A673 (cell line): ENCODE results near the gene SLC6A12.

Source experiments
- EZH2 ChIP-seq: fragments of 200-600 bp; sonication (generic); IDR thresholded peaks from 2 replicates; pipeline ENCODE4 v1.6.1; 2017; ENCODE audit warnings: borderline replicate concordance, low read depth, mild to moderate bottlenecking, mixed read lengths, antibody characterized with exemption, low read length; ENCODE audit not compliant: poor library complexity, severe bottlenecking
- TF ChIP-seq, protein P1 (sequence below): fragments of 300-800, 200-600 bp; sonication (generic); conservative IDR thresholded peaks from 2 replicates; pipeline ENCODE4 v1.5.1; 2017; ENCODE audit warnings: low read depth, mild to moderate bottlenecking, antibody characterized with exemption, low read length, moderate library complexity, mixed read lengths

DNA sequence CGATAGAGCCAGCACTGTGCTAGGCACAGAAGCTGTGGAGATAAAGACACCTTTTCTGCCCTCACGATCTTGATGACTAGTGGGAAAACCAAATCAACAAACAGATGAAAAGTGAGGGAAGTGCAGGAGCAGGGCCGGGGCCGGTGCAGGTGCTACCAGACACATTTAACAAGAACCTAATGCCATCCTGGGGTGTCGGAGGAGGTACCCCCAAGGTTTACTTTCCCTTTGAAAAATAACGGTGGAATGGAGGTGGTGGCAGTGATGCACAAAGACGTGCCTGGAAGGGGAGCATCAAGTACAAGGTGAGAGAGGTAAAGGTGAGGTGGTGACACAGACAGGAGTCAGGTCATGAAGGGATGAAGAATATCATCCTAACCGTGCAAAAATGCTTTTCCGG, 26.6 kb upstream of the SLC6A12 start:
- TF ChIP-seq, protein P1, sequence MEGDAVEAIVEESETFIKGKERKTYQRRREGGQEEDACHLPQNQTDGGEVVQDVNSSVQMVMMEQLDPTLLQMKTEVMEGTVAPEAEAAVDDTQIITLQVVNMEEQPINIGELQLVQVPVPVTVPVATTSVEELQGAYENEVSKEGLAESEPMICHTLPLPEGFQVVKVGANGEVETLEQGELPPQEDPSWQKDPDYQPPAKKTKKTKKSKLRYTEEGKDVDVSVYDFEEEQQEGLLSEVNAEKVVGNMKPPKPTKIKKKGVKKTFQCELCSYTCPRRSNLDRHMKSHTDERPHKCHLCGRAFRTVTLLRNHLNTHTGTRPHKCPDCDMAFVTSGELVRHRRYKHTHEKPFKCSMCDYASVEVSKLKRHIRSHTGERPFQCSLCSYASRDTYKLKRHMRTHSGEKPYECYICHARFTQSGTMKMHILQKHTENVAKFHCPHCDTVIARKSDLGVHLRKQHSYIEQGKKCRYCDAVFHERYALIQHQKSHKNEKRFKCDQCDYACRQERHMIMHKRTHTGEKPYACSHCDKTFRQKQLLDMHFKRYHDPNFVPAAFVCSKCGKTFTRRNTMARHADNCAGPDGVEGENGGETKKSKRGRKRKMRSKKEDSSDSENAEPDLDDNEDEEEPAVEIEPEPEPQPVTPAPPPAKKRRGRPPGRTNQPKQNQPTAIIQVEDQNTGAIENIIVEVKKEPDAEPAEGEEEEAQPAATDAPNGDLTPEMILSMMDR = no peak
- TF ChIP-seq EZH2 = no peak
